HG02970 (cell line): ENCODE measurements around the gene FAF2.
"Not testable (repeated sequence)": the region's sequence is repeated elsewhere in the genome, so short reads cannot be mapped to it uniquely, and the experiment has no call there.

Source experiments
- ATAC-seq: cut with Tn5 transposase; IDR thresholded peaks from one replicate; pipeline ENCODE4 v1.9.1; 2021; ENCODE audit warnings: mild to moderate bottlenecking, moderate library complexity, moderate number of reproducible peaks; ENCODE audit not compliant: unreplicated experiment, low FRiP score

FAF2 gene

GRCh38 chr5:176450077-176450476 is 1.9 kb downstream of the FAF2 start:
- no peak for ATAC-seq

GRCh38 chr5:176454724-176455394 is 6.7 kb downstream of the FAF2 start:
- no peak for ATAC-seq

- ATAC-seq = no peak
These were observed 10.8 kb downstream of the FAF2 start for GRCh38 chr5:176458904-176459561.

- ATAC-seq = no peak
These were observed 13.2 kb downstream of the FAF2 start for GRCh38 chr5:176461349-176461748.

- no peak for ATAC-seq
These were observed 15.1 kb downstream of the FAF2 start for GRCh38 chr5:176463113-176463764.

GRCh38 chr5:176466245-176466871 is 18.2 kb downstream of the FAF2 start:
- no peak for ATAC-seq

- ATAC-seq = no peak
These were observed 21.1 kb downstream of the FAF2 start for GRCh38 chr5:176469296-176469695.

GRCh38 chr5:176470539-176470938 is 22.4 kb downstream of the FAF2 start:
- no peak for ATAC-seq

- no peak for ATAC-seq
These were observed 22.9 kb downstream of the FAF2 start for GRCh38 chr5:176471098-176471497.

GRCh38 chr5:176473335-176474006 is 25.3 kb downstream of the FAF2 start:
- ATAC-seq = no peak

- ATAC-seq = no peak
These were observed 26.3 kb downstream of the FAF2 start for GRCh38 chr5:176474476-176474875.

- no peak for ATAC-seq
These were observed 33.5 kb downstream of the FAF2 start for GRCh38 chr5:176481711-176482110.

- ATAC-seq = no peak
These were observed 37.0 kb downstream of the FAF2 start for GRCh38 chr5:176485176-176485575.

- ATAC-seq = no peak
These were observed 38.1 kb downstream of the FAF2 start for GRCh38 chr5:176486189-176486757.

- not testable (repeated sequence) for ATAC-seq
These were observed 39.0 kb downstream of the FAF2 start for GRCh38 chr5:176487160-176487559.

- no peak for ATAC-seq
These were observed 40.9 kb downstream of the FAF2 start for GRCh38 chr5:176489077-176489476.

GRCh38 chr5:176490301-176490700 is 42.1 kb downstream of the FAF2 start:
- no peak for ATAC-seq

GRCh38 chr5:176491101-176491502 is 42.9 kb downstream of the FAF2 start:
- no peak for ATAC-seq

GRCh38 chr5:176491901-176492300 is 43.7 kb downstream of the FAF2 start:
- no peak for ATAC-seq

GRCh38 chr5:176492431-176492830 is 44.2 kb downstream of the FAF2 start:
- no peak for ATAC-seq
